Activated gamma-delta T cell (primary cell): ENCODE data around the gene DAPP1.
"Not testable (repeated sequence)": the region's sequence is repeated elsewhere in the genome, so short reads cannot be mapped to it uniquely, and the experiment has no call there.

ENCODE experiments used
- DNase-seq: peaks from one replicate; lab custom pipeline; 2025; lab: John Stamatoyannopoulos, UW

Gene DAPP1

DNA sequence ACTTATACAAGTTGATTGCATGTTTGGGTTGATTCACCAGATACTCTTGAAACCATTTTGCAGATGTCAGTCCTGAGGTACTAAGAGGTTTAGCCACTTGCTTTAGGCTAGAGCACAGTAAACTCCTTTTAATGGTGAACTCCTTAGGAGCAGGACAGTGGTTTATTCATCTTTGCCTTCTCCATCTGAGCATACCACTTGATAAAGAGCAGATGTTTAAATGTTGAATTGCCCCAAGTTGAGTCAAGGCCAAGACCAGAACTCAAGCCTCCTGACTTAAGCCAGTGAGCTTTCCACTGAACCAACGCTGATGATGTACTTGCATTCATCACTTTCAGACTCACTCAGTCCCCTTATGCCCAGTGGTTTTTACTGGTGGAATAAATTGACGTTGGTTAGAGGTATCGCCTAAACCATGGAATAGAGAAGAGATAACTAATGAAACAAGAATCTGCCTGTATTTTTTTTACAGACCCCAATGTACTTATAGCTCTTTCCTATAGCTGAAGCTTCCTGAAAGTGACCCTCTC lies 7.5 kb downstream of the DAPP1 start:
- DNase-seq, result no peak

DNA sequence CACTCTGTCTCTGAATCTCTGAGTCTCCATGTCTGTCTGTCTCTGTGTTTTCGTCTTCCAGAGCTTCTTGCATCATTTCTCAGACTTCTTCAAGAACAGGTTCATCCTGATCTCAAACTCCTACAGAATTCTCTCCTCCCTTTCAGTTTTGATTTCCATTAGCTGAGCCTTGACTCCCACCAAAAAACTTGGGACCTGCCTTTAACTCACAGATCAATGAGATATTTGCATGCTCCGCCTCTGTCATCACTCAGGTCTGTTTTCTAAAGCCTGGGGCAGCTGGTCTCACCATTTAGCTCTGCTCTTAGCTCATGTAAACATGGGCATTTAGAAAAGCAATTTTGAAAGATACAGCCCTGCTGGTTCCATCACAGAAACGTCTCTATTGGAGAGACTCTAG lies 8.6 kb downstream of the DAPP1 start:
- DNase-seq, result no peak

DNA sequence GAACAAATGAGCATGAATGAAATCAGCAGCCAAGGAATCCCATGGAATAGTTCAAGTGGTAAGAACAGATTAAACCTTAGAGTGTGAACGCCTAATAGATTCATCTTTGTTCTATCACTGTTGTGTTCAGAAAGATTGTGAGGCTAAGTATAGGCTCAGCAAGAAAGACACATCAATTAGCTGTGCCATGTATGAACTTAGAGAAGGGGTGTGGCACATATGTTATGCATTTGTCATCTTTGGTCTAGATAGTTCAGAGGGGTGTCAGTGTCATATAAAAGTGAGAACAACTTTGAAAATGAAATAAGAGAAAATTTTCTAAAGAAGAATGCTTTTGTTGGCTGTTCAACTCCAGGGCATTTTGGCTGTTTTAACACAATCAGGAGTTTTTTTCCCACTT lies 9.4 kb downstream of the DAPP1 start:
- no peak for DNase-seq

DNA sequence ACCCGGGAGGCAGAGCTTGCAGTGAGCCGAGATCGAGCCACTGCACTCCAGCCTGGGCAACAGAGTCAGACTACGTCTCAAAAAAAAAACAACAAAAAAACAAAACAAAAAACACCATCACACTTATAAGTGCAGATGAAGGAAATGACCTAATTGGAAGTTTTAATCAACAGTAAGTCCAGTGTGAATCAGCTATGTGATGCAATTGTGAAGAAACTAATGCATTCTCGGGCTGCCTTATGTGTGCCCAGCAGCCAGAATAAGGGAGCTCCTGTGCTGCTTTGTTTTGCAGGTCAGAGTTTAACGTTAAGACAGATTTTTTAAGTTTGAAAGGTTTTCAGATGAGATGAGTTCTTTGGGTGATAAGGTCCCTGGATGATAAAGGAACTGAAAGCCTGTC lies 10.8 kb downstream of the DAPP1 start:
- no peak for DNase-seq

DNA sequence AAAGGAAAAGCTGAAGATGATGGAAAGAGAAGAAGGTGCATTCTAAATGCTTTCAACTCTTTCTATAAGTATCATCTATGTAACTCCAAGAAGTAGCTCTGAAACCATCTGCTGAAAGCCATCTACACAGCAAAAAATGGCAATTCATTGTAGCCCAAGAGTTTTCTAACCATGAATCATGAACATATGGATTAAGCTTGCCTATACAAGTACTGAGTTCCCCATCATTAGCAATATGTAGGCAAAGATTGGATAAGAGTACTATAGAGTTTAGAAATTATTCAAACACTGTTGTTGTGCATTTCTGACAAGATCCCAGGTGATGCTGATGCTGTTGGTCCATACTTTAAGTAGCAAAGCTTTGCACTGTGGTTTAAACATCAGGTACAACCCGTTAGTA lies 11.2 kb downstream of the DAPP1 start:
- no peak for DNase-seq

DNA sequence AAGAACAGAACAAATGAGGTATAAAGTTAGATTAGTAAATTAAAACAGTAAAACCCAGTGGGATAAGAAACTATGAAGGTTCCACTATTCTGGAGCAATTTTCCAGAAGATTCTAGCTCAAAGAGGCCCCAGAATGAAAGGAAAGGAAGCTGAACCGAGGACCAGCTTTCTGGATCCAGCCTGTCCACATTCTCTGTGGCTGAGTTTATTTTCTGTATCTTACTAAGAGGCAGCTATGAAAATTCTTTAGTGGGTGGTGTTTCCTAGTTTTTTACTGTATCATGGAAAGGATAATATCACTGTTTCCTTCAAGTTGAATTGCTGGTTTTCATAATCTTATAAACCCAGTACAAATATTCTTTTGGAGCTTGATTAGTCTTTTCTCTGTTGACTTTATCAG lies 11.8 kb downstream of the DAPP1 start:
- DNase-seq, result no peak

DNA sequence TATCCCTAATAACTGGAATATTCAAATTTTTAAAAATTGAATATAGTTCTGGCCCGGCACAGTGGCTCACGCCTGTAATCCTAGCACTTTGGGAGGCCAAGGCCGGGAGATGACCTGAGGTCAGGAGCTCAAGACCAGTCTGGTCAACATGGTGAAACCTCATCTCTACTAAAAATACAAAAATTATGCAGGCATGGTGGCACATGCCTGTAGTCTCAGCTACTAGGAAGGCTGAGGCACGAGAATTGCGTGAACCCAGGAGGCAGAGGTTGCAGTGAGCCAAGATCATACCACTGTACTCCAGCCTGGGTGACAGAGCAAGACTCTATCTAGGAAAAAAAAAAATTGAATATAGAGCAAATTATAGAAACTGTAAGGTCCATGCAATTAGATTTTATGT lies 13.4 kb downstream of the DAPP1 start:
- not testable (repeated sequence) for DNase-seq

DNA sequence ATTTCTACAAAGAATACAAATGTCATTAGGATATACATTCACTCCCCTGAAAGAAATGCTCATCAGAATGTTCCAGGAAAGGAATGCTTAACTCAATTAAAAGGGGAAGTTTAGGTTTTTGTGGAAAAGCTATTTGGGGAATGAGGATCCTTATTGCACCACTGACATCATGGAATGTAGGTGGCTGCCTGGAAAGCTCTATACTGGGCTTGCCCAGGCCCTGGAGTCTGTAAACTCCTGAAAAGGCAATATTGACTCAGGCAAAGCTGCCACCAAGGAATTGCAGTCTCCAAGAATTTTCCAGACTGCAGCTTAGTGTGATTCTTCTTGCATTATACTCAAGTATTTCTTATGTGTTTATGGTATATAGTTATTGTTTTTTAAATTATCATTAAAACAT lies 15.7 kb downstream of the DAPP1 start:
- no peak for DNase-seq

DNA sequence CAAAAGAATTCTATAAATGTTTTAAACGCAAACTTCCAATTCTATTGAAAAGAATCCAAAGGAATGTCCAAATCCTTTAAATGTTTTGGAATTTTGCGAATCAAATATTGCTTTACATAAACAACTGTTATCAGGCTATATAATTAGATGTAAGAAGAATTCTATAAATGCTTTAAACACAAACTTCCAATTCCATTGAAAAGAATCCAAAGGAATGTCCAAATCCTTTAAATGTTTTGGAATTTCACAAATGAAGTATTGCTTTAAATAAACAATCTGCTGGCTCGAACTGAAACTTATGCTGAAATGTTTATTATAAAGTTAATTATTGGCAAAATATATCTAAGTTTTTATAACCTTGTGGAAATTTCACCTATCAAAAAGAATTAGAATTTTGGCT lies 16.1 kb downstream of the DAPP1 start:
- no peak for DNase-seq

DNA sequence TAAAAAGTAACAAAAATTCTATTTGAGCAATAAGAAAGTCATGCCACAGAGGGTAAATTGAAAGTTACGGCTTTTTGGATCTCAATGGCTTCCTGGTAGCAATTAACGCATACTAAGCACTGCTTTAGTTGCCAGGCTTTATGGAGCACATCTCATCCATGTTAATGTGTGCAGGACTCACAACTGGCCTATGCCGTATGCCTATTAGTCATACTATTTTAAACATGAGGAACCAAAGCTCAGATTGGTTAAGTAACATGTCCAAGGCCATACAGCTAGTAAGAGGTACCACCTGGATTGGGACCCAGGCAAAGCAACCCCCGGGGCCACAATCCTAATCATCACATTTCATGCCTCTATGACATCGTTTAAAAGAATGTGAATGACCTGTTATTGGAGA lies 17.1 kb downstream of the DAPP1 start:
- DNase-seq, result no peak

DNA sequence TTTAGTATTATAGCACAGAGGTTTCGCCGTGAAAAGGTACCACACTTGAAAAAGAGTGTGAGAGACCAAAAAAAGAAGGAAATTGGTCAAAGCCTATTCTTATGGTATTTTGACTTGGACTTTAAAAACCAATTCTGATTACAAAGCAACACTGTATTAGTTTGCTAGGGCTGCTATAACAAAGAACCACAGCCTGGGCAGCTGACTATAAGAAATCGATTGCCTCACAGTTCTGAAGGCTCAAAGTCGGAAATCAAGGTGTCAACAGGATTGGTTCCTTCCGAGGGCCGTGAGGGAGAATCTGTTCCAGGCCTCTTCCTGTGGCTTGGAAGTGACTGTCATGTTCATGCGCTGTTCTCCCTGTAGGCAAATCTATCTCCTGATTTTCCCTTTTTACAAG lies 17.9 kb downstream of the DAPP1 start:
- DNase-seq, result no peak

DNA sequence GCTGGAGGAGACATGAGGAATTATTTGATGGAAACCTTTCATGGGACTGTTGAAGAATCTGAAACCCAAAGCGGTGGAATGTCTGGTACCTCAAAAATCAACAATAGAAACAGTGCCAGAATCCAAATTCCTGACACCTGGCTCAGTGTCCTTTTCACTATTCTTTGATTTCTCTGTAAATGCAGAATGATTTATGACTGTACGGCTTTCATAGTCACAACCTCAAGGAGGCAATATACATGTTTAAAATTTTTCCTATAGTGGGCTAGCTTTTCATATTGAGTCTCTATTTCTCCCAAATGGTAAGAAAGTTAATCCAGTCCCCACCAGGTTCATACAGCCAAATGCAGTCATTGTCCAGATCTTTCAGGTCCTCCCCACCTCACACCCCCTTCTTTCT lies 19.3 kb downstream of the DAPP1 start:
- DNase-seq, result no peak

DNA sequence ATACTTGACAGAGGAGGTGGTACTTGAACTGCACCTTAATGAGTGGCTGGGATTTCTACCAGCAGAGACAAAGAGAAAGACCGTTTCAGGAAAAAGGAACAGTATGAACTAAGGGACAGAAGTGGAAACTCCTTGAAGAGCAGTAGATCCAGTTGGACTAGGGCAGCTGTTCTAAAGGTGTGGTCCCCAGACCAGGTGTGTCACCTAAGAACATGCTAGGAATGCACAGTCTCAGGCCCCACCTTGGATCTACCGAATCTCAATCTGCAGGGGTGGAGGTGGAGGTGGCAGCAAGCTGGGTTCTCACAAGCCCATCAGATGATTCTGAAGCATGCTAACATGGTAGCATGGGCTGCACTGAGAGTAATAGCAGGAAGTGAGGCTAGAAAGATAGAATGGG lies 22.3 kb downstream of the DAPP1 start:
- no peak for DNase-seq

DNA sequence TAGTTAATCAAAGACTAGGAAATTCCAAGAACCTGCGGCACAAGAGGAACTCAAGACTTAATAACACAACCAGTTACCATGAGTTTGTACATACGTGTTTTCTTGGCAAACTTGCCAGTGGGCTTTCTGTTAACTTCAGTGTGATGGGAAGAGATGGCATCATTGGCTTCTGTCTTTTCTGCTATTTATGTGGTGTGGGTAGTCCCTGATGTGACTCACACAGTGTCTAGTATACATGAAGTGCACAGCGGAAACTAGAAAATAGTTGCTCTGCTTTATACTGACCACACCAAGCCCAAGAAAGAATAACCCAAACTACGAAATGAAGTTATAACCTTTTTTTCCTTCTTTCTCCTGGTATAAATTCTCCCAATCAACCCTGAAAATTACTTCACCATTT lies 24.5 kb downstream of the DAPP1 start:
- DNase-seq, result no peak

DNA sequence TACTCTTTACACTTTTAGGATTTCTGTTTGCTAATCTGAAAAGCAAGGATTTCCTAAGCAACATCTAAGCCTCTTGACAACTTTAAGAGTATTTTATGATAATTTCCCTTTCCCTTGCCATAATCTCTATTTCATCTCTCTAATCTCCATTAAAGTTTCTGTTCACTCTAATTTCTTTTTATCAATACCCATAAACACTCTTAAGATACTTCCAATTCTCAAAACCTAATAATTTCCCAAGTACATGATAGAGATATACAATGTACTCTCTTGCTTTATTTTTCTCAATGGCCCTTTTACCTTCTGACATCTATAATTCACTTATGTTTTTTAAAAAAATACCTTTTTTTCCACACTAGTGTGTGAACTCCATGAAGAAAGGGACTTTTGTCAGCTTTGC lies 26.8 kb downstream of the DAPP1 start:
- DNase-seq, result no peak

DNA sequence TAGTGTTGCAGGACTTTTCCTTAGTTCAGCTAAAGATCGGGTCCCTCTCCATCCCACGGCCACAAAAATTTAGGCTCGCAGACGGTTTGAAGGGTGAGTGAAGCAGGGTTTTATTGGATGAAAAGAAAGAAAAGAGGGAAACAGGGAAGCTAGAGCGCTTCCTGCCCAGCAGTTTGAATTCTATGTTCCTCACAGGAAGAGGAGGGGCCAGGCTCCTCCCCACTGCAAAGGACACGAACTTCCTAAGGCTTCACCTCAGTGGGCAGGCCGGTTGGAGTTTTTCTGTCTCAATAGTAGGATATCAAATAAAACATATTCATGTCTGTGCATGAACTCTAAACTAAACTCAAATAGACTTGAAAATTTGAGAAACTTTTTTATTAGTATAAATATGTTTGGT lies 27.4 kb downstream of the DAPP1 start:
- DNase-seq, result no peak

DNA sequence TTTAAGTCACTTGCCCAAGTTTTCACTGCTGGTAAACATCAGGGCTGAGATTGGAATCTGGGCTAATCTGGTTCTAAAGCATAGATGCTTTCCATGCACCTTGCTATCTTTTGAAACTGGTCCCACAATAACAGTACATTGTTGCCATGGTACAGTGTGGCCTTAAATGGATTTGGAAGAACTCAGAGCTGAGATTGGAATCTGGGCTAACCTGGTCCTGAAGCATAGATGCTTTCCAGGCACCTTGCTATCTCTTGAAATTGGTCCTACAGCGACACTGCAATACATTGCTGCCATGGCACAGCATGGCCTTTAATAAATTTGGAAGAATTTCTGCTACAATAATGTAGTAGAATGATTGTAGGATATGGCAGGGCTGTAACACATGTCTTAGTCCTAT lies 28.6 kb downstream of the DAPP1 start:
- no peak for DNase-seq

DNA sequence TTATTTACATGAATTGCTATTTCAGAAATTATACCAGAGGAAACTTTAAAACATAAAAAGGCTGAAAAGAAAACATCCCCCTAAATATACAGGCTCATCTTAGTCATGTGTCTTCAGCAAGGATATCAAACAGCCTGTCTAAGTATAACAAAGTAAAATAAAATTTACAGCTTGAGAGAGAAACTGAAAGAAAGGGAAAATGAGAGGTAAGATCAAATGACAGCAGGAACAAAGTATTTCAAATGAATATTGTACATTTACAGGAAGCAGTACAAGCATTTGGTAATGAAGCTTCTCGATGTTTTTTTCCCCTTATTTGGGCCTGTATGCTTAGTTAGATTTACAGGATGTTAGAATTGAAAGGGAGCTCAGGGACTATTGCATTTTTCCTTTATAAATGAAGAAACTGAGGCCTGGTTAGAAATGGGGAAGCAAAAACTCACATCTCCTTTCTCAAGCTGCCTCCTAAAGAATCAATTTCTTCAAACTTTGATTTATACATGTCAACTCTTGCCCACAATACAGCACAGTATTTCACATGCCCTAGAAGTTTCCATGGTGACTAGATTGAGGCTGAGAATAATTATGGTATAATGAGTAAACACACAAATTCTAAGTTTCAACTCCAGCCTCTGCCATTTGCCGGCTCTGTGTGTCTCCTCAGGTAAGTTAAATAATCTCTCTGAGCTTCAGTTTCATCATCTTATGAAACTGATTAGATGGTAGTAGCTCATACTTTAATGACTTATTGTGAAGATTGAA lies 29.3 kb downstream of the DAPP1 start:
- DNase-seq, result no peak

DNA sequence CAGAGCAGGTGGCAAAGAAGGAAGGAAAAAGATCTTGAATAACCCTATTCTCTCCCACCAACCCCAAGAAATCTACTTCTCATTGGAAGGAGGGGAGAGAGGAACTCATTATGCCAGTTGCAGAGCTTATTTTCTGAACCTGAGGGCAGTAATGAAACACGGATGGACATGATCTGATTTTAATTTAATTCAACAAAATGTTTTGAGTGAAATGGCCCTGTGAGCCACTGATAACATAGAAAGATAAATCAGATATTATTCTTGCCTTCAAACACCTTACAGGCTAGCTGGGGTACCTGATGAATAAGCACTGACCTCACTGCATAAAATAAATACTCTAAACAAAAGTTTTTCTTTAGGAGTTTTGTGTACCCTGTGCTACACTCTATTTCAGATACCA lies 30.3 kb downstream of the DAPP1 start:
- DNase-seq, result no peak

DNA sequence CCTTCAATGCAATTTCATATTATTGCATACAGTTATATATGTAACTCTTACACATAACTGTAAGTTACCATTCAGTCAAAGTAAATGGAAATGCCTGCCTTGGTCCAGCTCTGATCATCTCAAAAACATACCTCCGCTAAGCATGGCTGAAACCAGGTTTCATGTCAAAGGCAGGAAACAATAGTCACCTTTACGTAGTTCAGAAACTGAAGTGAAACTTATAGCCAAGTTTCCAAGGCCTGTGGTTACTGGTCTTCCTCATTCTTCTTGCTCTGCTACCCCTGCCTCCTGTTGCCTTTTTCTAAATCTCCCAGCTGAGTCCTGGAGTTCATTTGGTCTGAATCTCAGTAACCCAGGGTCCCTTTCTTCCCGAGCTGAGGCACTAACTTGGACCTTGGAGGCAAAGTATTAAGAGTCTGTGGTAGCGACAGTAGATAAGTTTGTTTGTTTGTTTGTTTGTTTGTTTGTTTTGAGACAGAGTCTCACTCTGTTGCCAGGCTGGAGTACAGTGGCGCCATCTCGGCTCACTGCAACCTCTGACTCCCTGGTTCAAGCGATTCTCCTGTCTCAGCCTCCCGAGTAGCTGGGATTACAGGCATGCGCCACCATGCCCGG lies 30.8 kb downstream of the DAPP1 start:
- no peak for DNase-seq

DNA sequence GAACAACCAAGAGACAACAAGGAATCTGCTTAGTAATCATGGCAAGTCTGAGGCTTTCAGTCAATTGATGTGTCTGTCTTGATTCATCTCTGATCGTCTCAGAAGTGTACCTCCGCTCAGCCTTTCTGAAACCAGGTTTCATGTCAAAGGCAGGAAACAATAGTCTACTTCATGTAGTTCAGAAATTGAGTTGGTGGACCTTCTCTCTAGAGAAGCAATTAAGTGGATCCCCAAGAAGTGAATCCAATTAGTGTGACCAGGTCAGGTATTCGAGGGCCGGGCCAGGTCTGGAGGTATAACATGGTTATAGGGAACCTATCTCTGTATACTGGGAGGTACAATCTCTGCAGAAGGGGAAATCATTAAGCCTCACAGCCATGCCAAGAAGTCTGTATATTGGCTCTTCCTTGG lies 32.0 kb downstream of the DAPP1 start:
- no peak for DNase-seq

DNA sequence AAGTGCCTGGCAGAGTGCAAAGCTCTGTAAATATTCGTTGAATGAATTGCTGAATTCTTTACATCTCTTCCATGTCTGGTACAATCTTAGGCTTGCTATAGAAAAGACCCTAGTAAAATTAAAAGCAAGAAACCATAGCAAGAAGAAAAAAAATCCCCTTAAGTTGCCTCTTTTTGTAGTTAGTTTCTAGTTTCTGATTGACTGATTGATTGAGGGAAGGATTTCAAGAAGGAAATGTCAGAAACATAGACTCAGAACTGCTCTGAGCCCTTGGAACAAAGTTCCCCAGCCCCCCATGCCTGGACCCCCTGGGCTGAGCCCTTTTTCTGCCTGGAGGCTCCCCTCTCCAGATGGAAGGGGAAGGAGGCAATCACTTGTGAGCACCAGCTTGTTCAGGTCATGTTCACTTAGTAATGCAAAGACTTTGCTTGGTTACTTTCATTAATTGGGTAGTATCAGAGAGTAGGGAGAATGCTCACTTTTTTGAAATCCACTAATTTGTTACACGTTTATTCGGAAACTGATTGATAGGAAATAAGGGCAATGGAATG lies 35.6 kb downstream of the DAPP1 start:
- DNase-seq, result no peak

DNA sequence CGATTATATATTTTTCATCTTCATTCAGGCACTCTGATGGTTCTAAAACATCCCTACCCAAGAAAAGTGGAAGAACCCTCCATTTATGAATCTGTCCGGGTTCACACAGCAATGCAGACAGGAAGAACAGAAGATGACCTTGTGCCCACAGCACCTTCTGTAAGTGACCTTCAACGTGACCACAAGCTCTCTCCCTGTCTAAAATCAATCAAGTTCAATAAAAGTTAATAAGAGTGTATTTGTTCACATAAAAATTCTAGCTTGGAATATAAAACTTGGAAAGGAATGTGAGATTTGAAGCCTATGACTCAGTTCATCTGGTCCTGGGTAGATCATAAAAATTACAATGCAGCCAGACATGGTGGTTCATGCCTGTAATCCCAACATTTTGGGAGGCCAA lies 36.6 kb downstream of the DAPP1 start:
- DNase-seq, result no peak

DNA sequence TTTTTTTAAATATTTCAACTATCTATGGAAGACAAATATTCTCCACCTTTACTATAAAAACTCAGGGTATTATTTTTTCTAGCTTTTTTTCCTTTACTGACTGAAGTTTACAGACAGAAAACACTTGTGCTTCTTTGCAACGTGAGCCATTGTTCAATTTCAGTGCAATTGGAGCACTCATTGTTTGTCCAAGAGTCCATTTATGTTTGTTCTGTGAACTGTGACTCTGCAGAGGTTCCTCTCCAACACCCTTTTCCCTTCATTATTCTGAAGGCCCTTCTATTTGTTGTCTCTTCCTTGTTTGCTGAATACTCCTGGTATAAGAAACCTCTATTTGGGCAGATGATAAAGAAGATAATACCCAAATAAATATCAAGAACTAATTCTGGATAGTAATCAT lies 37.4 kb downstream of the DAPP1 start:
- no peak for DNase-seq
